ENCODE data around the gene PRELID1. TPM values are rescaled to one million over a fixed set of nuclear protein-coding genes. Genes with fewer than 3 reads are reported as not detected.

The PRELID1 gene
- total RNA-seq, 2 experiments from 2014 or later, result 33.1 to 35.0 TPM

DNA sequence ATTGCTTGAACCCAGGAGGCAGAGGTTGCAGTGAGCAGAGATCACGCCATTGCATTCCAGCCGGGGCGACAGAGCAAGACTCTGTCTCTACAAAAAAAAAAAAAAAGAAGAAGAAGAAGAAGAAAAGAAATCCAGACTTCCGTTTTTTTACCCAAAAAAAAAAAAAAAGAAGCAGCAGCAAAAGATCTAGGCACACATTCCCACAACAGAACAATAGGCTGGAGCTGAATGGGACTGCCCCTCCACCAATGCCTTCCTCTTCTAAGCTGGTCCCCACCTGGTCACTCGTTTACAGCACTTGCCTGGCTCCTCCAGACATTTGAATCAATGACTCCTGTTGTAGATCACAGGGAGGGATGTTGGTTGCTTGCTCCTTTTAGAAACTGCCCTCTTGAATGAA is 49.5 kb downstream of the PRELID1 start:
- Histone ChIP-seq H3K4me1 (ENCODE audit: insufficient read depth, low read length) (peaks cover 69% of the 10 kb centered on the region), H3K4me3 (ENCODE audit: low read length) (no peak overlapping the region), H3K27ac (ENCODE audit: low read depth in 1 of 2, low read length in 2 of 2) (no peak overlapping the region), H3K9me3 (ENCODE audit: control insufficient read depth in 1 of 2, insufficient read depth in 1 of 2, low read length in 2 of 2) (no peaks in the 10 kb centered on the region), H3K36me3 (ENCODE audit: insufficient read depth, low read length) (peaks cover 15% of the 10 kb centered on the region), H3K27me3 (ENCODE audit: control insufficient read depth in 1 of 2, insufficient read depth in 2 of 2, low read length in 2 of 2) (no peaks in the 10 kb centered on the region)
- ATAC-seq (ENCODE audit: poor library complexity) (no peak), DNase-seq (no peak)
- peaks cover 73% of the 10 kb centered on the region for H3K4me1 Mint-ChIP-seq (ENCODE audit: low read depth)
- H3K27ac Mint-ChIP-seq, result peak overlapping the region; percentile 14
- no peaks in the 10 kb centered on the region for H3K9me3 Mint-ChIP-seq
- TF ChIP-seq, protein P1, sequence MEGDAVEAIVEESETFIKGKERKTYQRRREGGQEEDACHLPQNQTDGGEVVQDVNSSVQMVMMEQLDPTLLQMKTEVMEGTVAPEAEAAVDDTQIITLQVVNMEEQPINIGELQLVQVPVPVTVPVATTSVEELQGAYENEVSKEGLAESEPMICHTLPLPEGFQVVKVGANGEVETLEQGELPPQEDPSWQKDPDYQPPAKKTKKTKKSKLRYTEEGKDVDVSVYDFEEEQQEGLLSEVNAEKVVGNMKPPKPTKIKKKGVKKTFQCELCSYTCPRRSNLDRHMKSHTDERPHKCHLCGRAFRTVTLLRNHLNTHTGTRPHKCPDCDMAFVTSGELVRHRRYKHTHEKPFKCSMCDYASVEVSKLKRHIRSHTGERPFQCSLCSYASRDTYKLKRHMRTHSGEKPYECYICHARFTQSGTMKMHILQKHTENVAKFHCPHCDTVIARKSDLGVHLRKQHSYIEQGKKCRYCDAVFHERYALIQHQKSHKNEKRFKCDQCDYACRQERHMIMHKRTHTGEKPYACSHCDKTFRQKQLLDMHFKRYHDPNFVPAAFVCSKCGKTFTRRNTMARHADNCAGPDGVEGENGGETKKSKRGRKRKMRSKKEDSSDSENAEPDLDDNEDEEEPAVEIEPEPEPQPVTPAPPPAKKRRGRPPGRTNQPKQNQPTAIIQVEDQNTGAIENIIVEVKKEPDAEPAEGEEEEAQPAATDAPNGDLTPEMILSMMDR (IDR thresholded peaks at IDR 0.05), result no peak
- H3K36me3 Mint-ChIP-seq (ENCODE audit: low read depth), result peaks cover 32% of the 10 kb centered on the region
- ChIA-PET CTCF (interaction anchor here (0.7 to 1.8 kb wide), 4 partner anchors 8 to 877 kb away, joined by 3 to 6 read pairs (median 4); no protein-coding TSS in a partner anchor), POLR2A (no interaction called here)
- intact Hi-C loops (cut with DNase I, micrococcal nuclease), result loop anchor here in 1 of 2 experiments (5.0 to 10.0 kb wide), 3 partner anchors 221 to 968 kb away; partner anchors contain the start of genes HIGD2A, NHP2, NOP16 and NSD1
- H3K27me3 Mint-ChIP-seq, result no peaks in the 10 kb centered on the region
- peak overlapping the region; percentile 61 for H3K4me3 Mint-ChIP-seq

DNA sequence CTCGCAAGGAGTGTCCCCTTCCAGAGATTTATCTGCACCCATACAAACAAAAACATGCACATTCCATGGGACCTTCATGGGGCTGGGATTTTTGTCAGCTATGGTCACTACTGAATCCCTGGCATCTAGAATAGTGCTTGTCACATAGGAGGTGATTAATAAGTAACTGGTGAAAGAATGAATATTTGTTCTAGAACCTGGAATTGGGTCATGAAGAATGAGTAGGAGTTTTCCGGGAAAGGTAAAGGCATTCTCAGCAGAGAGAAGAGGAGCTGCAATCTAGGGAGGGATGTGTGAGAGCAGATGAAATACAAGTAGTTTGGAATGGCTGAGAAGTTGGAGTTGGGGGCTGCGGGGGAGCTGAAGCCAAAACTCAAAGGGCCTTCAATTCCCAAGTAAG is 50.7 kb downstream of the PRELID1 start:
- Mint-ChIP-seq H3K4me1 (ENCODE audit: low read depth) (peaks cover 77% of the 10 kb centered on the region), H3K27me3 (no peaks in the 10 kb centered on the region), H3K27ac (peak overlapping the region; percentile 10), H3K36me3 (ENCODE audit: low read depth) (peaks cover 34% of the 10 kb centered on the region), H3K4me3 (peak overlapping the region; percentile 31), H3K9me3 (no peaks in the 10 kb centered on the region)
- Histone ChIP-seq H3K4me3 (ENCODE audit: low read length) (no peak overlapping the region), H3K36me3 (ENCODE audit: insufficient read depth, low read length) (peaks cover 9% of the 10 kb centered on the region), H3K27me3 (ENCODE audit: control insufficient read depth in 1 of 2, insufficient read depth in 2 of 2, low read length in 2 of 2) (no peaks in the 10 kb centered on the region), H3K9me3 (ENCODE audit: control insufficient read depth in 1 of 2, insufficient read depth in 1 of 2, low read length in 2 of 2) (no peaks in the 10 kb centered on the region), H3K4me1 (ENCODE audit: insufficient read depth, low read length) (peaks cover 73% of the 10 kb centered on the region), H3K27ac (ENCODE audit: low read depth in 1 of 2, low read length in 2 of 2) (no peak overlapping the region)
- TF ChIP-seq, protein P1 (IDR thresholded peaks at IDR 0.05), result no peak
- DNase-seq (no peak), ATAC-seq (ENCODE audit: poor library complexity) (no peak)
- intact Hi-C loops (cut with DNase I, micrococcal nuclease), result loop anchor here in 1 of 2 experiments (5.0 to 10.0 kb wide), 3 partner anchors 222 to 969 kb away; partner anchors contain the start of genes HIGD2A, NHP2, NOP16 and NSD1
- ChIA-PET CTCF (interaction anchor here (0.9 to 5.0 kb wide), 3 partner anchors 16 to 36 kb away, joined by 3 to 31 read pairs (median 3); no protein-coding TSS in a partner anchor), POLR2A (interaction anchor here (1.6 kb wide), 1 partner anchor 21 kb away, joined by 3 read pairs; no protein-coding TSS in a partner anchor)

DNA sequence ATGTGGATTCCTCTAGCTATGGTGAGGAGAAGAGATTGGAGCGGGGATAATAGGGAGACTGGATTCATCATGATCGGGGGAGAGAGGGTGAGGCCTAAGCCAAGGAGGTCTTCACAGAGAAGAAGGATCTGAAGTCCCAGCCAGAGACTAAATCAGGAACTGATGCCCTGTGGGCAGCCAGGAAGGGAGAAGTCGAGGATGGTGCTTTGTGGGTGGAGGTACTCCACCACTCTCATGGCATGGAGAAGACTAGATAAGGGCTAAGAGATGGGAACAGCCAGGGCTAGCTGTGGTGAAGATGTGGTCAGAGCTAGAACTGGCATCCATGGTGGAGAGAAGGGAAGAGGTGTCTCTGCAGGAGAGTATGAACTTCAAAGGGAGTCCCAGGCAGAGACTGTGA is 51.1 kb downstream of the PRELID1 start:
- Histone ChIP-seq H3K4me1 (ENCODE audit: insufficient read depth, low read length) (peaks cover 74% of the 10 kb centered on the region), H3K36me3 (ENCODE audit: insufficient read depth, low read length) (peaks cover 8% of the 10 kb centered on the region), H3K27ac (ENCODE audit: low read depth in 1 of 2, low read length in 2 of 2) (no peak overlapping the region), H3K4me3 (ENCODE audit: low read length) (no peak overlapping the region), H3K27me3 (ENCODE audit: control insufficient read depth in 1 of 2, insufficient read depth in 2 of 2, low read length in 2 of 2) (no peaks in the 10 kb centered on the region), H3K9me3 (ENCODE audit: control insufficient read depth in 1 of 2, insufficient read depth in 1 of 2, low read length in 2 of 2) (no peaks in the 10 kb centered on the region)
- no peak for DNase-seq
- intact Hi-C loops (cut with DNase I, micrococcal nuclease), result loop anchor here (5.0 to 10.0 kb wide), 4 partner anchors 42 to 970 kb away; partner anchors contain the start of genes HIGD2A (in 1 of the 2), MXD3 (in 1 of the 2), NHP2 (in 1 of the 2) and NOP16 (in 1 of the 2)
- H3K4me3 Mint-ChIP-seq, result peak overlapping the region; percentile 31
- peaks cover 77% of the 10 kb centered on the region for H3K4me1 Mint-ChIP-seq (ENCODE audit: low read depth)
- H3K27ac Mint-ChIP-seq, result peak overlapping the region; percentile 10
- TF ChIP-seq, protein P1 (IDR thresholded peaks at IDR 0.05), result no peak
- no peaks in the 10 kb centered on the region for H3K9me3 Mint-ChIP-seq
- no peaks in the 10 kb centered on the region for H3K27me3 Mint-ChIP-seq
- ChIA-PET POLR2A (interaction anchor here (1.4 to 1.6 kb wide), 2 partner anchors 21 to 49 kb away, joined by 3 read pairs; no protein-coding TSS in a partner anchor), CTCF (interaction anchor here (0.9 to 5.0 kb wide), 4 partner anchors 15 to 37 kb away, joined by 3 to 31 read pairs (median 3); no protein-coding TSS in a partner anchor)
- peaks cover 32% of the 10 kb centered on the region for H3K36me3 Mint-ChIP-seq (ENCODE audit: low read depth)
- no peak for ATAC-seq (ENCODE audit: poor library complexity)
